Iris pigment epithelial cell (primary cell): ENCODE results near the gene PPM1L.
A peak's percentile ranks its signal among the peaks of the same experiment; 100 is the strongest.

Experiments
- DNase-seq: peaks from one replicate; pipeline ENCODE4 v3.0.0-alpha.2; 2011; ENCODE audit warnings: low read depth

PPM1L gene

GRCh38 chr3:160852856-160853255, 96.8 kb downstream of the PPM1L start:
- no peak for DNase-seq

GRCh38 chr3:160856450-160856849, 100.4 kb downstream of the PPM1L start:
- no peak for DNase-seq

GRCh38 chr3:160857476-160858119, 101.6 kb downstream of the PPM1L start:
- no peak for DNase-seq

GRCh38 chr3:160860346-160860745, 104.3 kb downstream of the PPM1L start:
- DNase-seq: no peak

GRCh38 chr3:160869825-160870224, 113.8 kb downstream of the PPM1L start:
- DNase-seq: no peak

- no peak for DNase-seq
Measured at GRCh38 chr3:160870327-160870726, 114.3 kb downstream of the PPM1L start.

GRCh38 chr3:160874736-160875135, 118.7 kb downstream of the PPM1L start:
- DNase-seq: no peak

- no peak for DNase-seq
Measured at GRCh38 chr3:160876643-160877042, 120.6 kb downstream of the PPM1L start.

GRCh38 chr3:160879859-160880258, 123.8 kb downstream of the PPM1L start:
- DNase-seq: no peak

GRCh38 chr3:160883373-160883772, 127.3 kb downstream of the PPM1L start:
- no peak for DNase-seq

- peak; percentile 16 for DNase-seq
Measured at GRCh38 chr3:160885791-160886286, 129.8 kb downstream of the PPM1L start.

- DNase-seq: no peak
Measured at GRCh38 chr3:160886421-160886820, 130.4 kb downstream of the PPM1L start.

- DNase-seq: no peak
Measured at GRCh38 chr3:160893207-160893606, 137.2 kb downstream of the PPM1L start.

- no peak for DNase-seq
Measured at GRCh38 chr3:160904691-160905090, 148.7 kb downstream of the PPM1L start.

GRCh38 chr3:160906646-160907045, 150.6 kb downstream of the PPM1L start:
- no peak for DNase-seq

- no peak for DNase-seq
Measured at GRCh38 chr3:160909917-160910316, 153.9 kb downstream of the PPM1L start.

- DNase-seq: no peak
Measured at GRCh38 chr3:160911411-160911810, 155.4 kb downstream of the PPM1L start.

- no peak for DNase-seq
Measured at GRCh38 chr3:160916472-160916871, 160.4 kb downstream of the PPM1L start.

- DNase-seq: no peak
Measured at GRCh38 chr3:160919942-160920341, 163.9 kb downstream of the PPM1L start.

- DNase-seq: peak; percentile 58
Measured at GRCh38 chr3:160921020-160921635, 165.1 kb downstream of the PPM1L start.

GRCh38 chr3:160924776-160925175, 168.7 kb downstream of the PPM1L start:
- no peak for DNase-seq

- no peak for DNase-seq
Measured at GRCh38 chr3:160927620-160928019, 171.6 kb downstream of the PPM1L start.

- DNase-seq: no peak
Measured at GRCh38 chr3:160928183-160928726, 172.2 kb downstream of the PPM1L start.

- no peak for DNase-seq
Measured at GRCh38 chr3:160929595-160929994, 173.6 kb downstream of the PPM1L start.
